Measurements from ENCODE around the gene PSMC5. TPM values are rescaled to one million over a fixed set of nuclear protein-coding genes. Genes with fewer than 3 reads are reported as not detected.

The PSMC5 gene
- total RNA-seq, 1 donor from 2014 or later = 178 TPM

DNA sequence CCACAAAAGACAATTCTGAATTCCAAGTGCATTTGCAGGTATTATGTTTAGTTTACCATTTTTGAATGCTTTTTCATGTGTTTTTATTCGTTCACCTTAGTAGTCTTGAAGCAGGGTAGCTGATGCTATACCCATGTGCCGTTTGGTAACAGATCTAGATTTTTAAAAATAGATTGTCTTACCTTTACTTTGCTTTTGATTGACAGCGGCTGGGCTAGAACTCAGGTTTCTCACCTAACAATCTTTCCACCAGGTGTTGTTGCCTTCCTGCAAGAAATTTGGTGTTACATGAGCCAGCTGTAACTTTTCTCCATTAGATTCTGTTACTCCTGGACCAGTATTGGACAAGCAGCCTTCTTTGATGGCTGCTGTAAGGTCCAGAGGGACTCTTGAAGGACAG is 1.7 kb downstream of the PSMC5 start:
- Mint-ChIP-seq H3K4me1 (peaks cover 39% of the 10 kb centered on the region), H3K9me3 (no peaks in the 10 kb centered on the region), H3K27me3 (ENCODE audit: low read depth) (peaks cover 3% of the 10 kb centered on the region), H3K36me3 (ENCODE audit: low read depth) (peaks cover 32% of the 10 kb centered on the region), H3K4me3 (peak overlapping the region; percentile 99), H3K27ac (ENCODE audit: unreplicated experiment) (no peak overlapping the region)
- no peak for DNase-seq (ENCODE audit: low read depth, low spot score)
- TF ChIP-seq, protein P1, sequence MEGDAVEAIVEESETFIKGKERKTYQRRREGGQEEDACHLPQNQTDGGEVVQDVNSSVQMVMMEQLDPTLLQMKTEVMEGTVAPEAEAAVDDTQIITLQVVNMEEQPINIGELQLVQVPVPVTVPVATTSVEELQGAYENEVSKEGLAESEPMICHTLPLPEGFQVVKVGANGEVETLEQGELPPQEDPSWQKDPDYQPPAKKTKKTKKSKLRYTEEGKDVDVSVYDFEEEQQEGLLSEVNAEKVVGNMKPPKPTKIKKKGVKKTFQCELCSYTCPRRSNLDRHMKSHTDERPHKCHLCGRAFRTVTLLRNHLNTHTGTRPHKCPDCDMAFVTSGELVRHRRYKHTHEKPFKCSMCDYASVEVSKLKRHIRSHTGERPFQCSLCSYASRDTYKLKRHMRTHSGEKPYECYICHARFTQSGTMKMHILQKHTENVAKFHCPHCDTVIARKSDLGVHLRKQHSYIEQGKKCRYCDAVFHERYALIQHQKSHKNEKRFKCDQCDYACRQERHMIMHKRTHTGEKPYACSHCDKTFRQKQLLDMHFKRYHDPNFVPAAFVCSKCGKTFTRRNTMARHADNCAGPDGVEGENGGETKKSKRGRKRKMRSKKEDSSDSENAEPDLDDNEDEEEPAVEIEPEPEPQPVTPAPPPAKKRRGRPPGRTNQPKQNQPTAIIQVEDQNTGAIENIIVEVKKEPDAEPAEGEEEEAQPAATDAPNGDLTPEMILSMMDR (conservative IDR thresholded peaks at IDR 0.05) = no peak

DNA sequence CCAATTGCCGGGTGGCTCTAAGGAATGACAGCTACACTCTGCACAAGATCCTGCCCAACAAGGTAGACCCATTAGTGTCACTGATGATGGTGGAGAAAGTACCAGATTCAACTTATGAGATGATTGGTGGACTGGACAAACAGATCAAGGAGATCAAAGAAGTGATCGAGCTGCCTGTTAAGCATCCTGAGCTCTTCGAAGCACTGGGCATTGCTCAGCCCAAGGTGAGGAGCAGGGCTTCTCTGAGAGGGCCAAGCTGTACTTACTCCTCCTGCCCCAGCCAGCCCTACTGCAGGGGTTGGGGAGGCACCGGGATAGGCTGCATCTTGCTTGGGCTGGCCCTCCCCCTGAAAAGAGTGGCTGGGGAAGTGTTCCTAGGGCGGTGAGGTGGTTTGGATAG is 3.0 kb downstream of the PSMC5 start:
- peaks cover 42% of the 10 kb centered on the region for H3K4me1 Mint-ChIP-seq
- H3K4me3 Mint-ChIP-seq = peak overlapping the region; percentile 75
- TF ChIP-seq, protein P1 (conservative IDR thresholded peaks at IDR 0.05) = no peak
- peaks cover 3% of the 10 kb centered on the region for H3K27me3 Mint-ChIP-seq (ENCODE audit: low read depth)
- DNase-seq (ENCODE audit: low read depth, low spot score) = no peak
- H3K36me3 Mint-ChIP-seq (ENCODE audit: low read depth) = peaks cover 24% of the 10 kb centered on the region
- no peak overlapping the region for H3K27ac Mint-ChIP-seq (ENCODE audit: unreplicated experiment)
- no peaks in the 10 kb centered on the region for H3K9me3 Mint-ChIP-seq

DNA sequence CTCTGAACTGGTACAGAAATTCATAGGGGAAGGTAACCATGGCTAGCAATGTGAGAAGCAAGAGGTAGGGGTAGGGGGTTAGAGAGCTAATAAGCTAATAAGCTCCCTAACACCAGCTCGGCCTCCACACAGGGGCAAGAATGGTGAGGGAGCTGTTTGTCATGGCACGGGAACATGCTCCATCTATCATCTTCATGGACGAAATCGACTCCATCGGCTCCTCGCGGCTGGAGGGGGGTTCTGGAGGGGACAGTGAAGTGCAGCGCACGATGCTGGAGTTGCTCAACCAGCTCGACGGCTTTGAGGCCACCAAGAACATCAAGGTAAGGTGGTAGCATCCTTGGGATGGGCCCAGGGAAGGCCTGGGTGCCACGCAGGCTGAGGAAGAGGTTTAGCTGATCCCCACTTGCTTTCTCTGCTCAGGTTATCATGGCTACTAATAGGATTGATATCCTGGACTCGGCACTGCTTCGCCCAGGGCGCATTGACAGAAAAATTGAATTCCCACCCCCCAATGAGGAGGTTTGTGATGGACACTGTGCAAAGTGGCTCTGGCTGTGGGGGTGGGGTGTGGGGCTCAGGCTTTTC is 3.8 kb downstream of the PSMC5 start:
- Mint-ChIP-seq H3K27ac (ENCODE audit: unreplicated experiment) (peak overlapping the region; percentile 16), H3K9me3 (no peaks in the 10 kb centered on the region), H3K36me3 (ENCODE audit: low read depth) (peaks cover 21% of the 10 kb centered on the region), H3K27me3 (ENCODE audit: low read depth) (peaks cover 3% of the 10 kb centered on the region), H3K4me1 (peaks cover 35% of the 10 kb centered on the region), H3K4me3 (peak overlapping the region; percentile 75)
- TF ChIP-seq, protein P1 (conservative IDR thresholded peaks at IDR 0.05) = no peak
- no peak for DNase-seq (ENCODE audit: low read depth, low spot score)

GRCh38 chr17:63831505-63831904 is 4.3 kb downstream of the PSMC5 start:
- Mint-ChIP-seq H3K4me3 (peak overlapping the region; percentile 75), H3K9me3 (no peaks in the 10 kb centered on the region), H3K36me3 (ENCODE audit: low read depth) (peaks cover 21% of the 10 kb centered on the region), H3K27ac (ENCODE audit: unreplicated experiment) (peak overlapping the region; percentile 50), H3K27me3 (ENCODE audit: low read depth) (peaks cover 3% of the 10 kb centered on the region), H3K4me1 (peaks cover 30% of the 10 kb centered on the region)
- DNase-seq (ENCODE audit: low read depth, low spot score) = no peak
- TF ChIP-seq, protein P1 (conservative IDR thresholded peaks at IDR 0.05) = no peak

DNA sequence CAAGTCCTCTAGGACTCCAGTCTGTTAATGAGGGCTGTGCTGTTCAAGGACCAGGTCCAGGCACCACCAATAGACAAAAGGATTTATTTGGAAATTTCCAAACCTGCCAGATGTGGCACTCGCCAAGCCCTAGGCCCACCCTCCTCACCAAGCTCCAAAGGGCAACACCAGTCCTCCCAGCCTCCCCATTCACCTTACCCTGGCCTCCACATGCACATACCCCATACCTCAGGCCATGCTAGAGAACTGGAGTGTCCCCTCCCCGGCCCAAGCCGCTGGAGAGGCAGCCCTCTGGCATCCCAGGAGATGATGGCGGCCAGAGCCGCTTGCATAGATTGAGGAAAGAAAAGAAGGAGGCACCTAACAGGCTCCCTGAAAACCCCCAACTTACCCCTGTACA is 4.8 kb downstream of the PSMC5 start:
- Mint-ChIP-seq H3K4me3 (peak overlapping the region; percentile 73), H3K27me3 (ENCODE audit: low read depth) (peaks cover 3% of the 10 kb centered on the region), H3K4me1 (peaks cover 24% of the 10 kb centered on the region), H3K9me3 (no peaks in the 10 kb centered on the region), H3K27ac (ENCODE audit: unreplicated experiment) (no peak overlapping the region), H3K36me3 (ENCODE audit: low read depth) (peaks cover 19% of the 10 kb centered on the region)
- TF ChIP-seq, protein P1 (conservative IDR thresholded peaks at IDR 0.05) = no peak
- no peak for DNase-seq (ENCODE audit: low read depth, low spot score)
